ENCODE data around the gene SRGAP2C.
"Not testable (repeated sequence)": the region's sequence is repeated elsewhere in the genome, so short reads cannot be mapped to it uniquely, and the experiment has no call there.

- not testable (repeated sequence) for TF ChIP-seq POLR2AphosphoS5 (IDR thresholded peaks at IDR 0.05); CTCF (IDR thresholded peaks at IDR 0.05 in 8 of 11, conservative IDR thresholded peaks at IDR 0.05 in 3 of 11)
Observed at GRCh38 chr1:121140393-121140792, 44.4 kb upstream of the SRGAP2C start.

Data from spleen (tissue), 7 donors.